Endothelial cell of umbilical vein (primary cell): ENCODE data around the gene AKAP8L. TPM values are rescaled to one million over a fixed set of nuclear protein-coding genes. Genes with fewer than 3 reads are reported as not detected.

Source experiments
- BruUV-seq: library from RNA; stranded (reverse); fragments of 400-500 nt; replicated peaks from 2 replicates; lab custom pipeline; 2021; lab: Mats Ljungman, UMichigan
- CTCF ChIA-PET: fragments of 300-600, 350-600 bp; sonication (Branson Sonifier 250); formaldehyde crosslinking; loops from one replicate; lab custom pipeline; 2021; ENCODE audit warnings: antibody characterized with exemption, inconsistent platforms; lab: Charles Lee
- POLR2A ChIA-PET: fragments of 300-600, 350-600 bp; sonication (Branson Sonifier 250); formaldehyde crosslinking; loops from one replicate; lab custom pipeline; 2021; ENCODE audit warnings: antibody characterized with exemption, inconsistent platforms; lab: Charles Lee
- DNase-seq: peaks from one replicate; pipeline ENCODE4 v3.0.0-alpha.2; 2011; ENCODE audit warnings: low read depth, low spot score
- FAIRE-seq: peaks from 2 replicates; lab custom pipeline; 2011; peaks lifted over from hg19 to GRCh38; lab: Jason Lieb, UNC
- H2AFZ ChIP-seq: 2 replicates; pipeline ENCODE4 v1.6.0; 2012; ENCODE audit warnings: low read depth, low read length, control low read depth, inconsistent platforms
- H3K27ac ChIP-seq: 2 replicates; pipeline ENCODE4 v1.5.1; 2011; ENCODE audit warnings: low read depth, mild to moderate bottlenecking, control low read depth, low read length, moderate library complexity; ENCODE audit not compliant: insufficient read depth
- H3K27me3 ChIP-seq, 2 experiments: 2 replicates each; pipeline versions ENCODE4 v1.6.0 to v1.6.1; 2011; ENCODE audit warnings: low read length in 2 of 2, mixed read lengths in 1 of 2; ENCODE audit not compliant: control insufficient read depth in 2 of 2, insufficient read depth in 2 of 2
- H3K36me3 ChIP-seq, 2 experiments: 2 replicates in 1 of 2; 3 replicates in 1 of 2; pipeline ENCODE4 v1.5.1; 2011; ENCODE audit warnings: low read length in 2 of 2, mild to moderate bottlenecking in 1 of 2, moderate library complexity in 1 of 2; ENCODE audit not compliant: control insufficient read depth in 2 of 2, insufficient read depth in 2 of 2; ENCODE audit errors: extremely low read depth in 1 of 2
- H3K4me1 ChIP-seq: 3 replicates; pipeline ENCODE4 v1.5.1; 2011; ENCODE audit warnings: mild to moderate bottlenecking, low read length; ENCODE audit not compliant: control insufficient read depth, insufficient read depth; ENCODE audit errors: extremely low read depth
- H3K4me2 ChIP-seq: 2 replicates; pipeline ENCODE4 v1.6.1; 2011; ENCODE audit warnings: low read length, control low read depth, mixed read lengths; ENCODE audit not compliant: insufficient read depth
- H3K4me3 ChIP-seq, 3 experiments: fragments of 200-600 bp in 1 of 3; sonication (generic), shearing (Covaris generic) in 1 of 3; replicated peaks in 1 of 3; 2 replicates each; pipeline ENCODE4 v1.5.1; 2011 to 2016; ENCODE audit warnings: control low read depth in 3 of 3, low read length in 3 of 3, mild to moderate bottlenecking in 2 of 3, inconsistent platforms in 1 of 3, low read depth in 1 of 3, moderate library complexity in 1 of 3; ENCODE audit not compliant: insufficient read depth in 1 of 3
- H3K79me2 ChIP-seq: 2 replicates; pipeline ENCODE4 v1.6.0; 2012; ENCODE audit warnings: low read length, inconsistent platforms; ENCODE audit not compliant: control insufficient read depth, insufficient read depth
- H3K9ac ChIP-seq: replicated peaks from 2 replicates; pipeline ENCODE3; 2011; ENCODE audit warnings: low read length, control low read depth; ENCODE audit not compliant: insufficient read depth; ENCODE audit errors: extremely low read depth
- H3K9me1 ChIP-seq: replicated peaks from 3 replicates; pipeline ENCODE4 v1.6.0; 2011; ENCODE audit warnings: mild to moderate bottlenecking, low read length; ENCODE audit not compliant: control insufficient read depth, insufficient read depth; ENCODE audit errors: extremely low read depth
- H3K9me3 ChIP-seq: replicated peaks from 2 replicates; pipeline ENCODE4 v1.5.1; 2012; ENCODE audit warnings: low read length, inconsistent platforms; ENCODE audit not compliant: control insufficient read depth, insufficient read depth
- H4K20me1 ChIP-seq: replicated peaks from 2 replicates; pipeline ENCODE3; 2011; ENCODE audit warnings: mild to moderate bottlenecking, low read length; ENCODE audit not compliant: control insufficient read depth, insufficient read depth; ENCODE audit errors: extremely low read depth
- EZH2 ChIP-seq: IDR thresholded peaks from 2 replicates; pipeline ENCODE4 v1.6.1; 2012; ENCODE audit warnings: borderline replicate concordance, low read depth, mild to moderate bottlenecking, moderate library complexity, low read length, inconsistent platforms; ENCODE audit not compliant: severe bottlenecking
- FOS ChIP-seq: IDR thresholded peaks from 2 replicates; pipeline ENCODE4 v1.6.1; 2011; ENCODE audit warnings: mild to moderate bottlenecking, low read length, moderate library complexity, borderline replicate concordance; ENCODE audit not compliant: insufficient read depth
- GATA2 ChIP-seq: IDR thresholded peaks from 2 replicates; pipeline ENCODE4 v1.7.0; 2011; ENCODE audit warnings: low read depth, mild to moderate bottlenecking, moderate library complexity, mixed read lengths, low read length; ENCODE audit not compliant: insufficient read length, insufficient read depth
- JUN ChIP-seq: IDR thresholded peaks from 2 replicates; pipeline ENCODE4 v1.6.1; 2011; ENCODE audit warnings: borderline replicate concordance, low read depth; ENCODE audit not compliant: insufficient read length, insufficient read depth
- MYC ChIP-seq: IDR thresholded peaks from one replicate; pipeline ENCODE4 v1.6.1; 2011; ENCODE audit warnings: mild to moderate bottlenecking, low read depth, low read length
- POLR2A ChIP-seq: IDR thresholded peaks from 2 replicates; pipeline ENCODE4 v1.6.1; 2012; ENCODE audit warnings: low read depth, mild to moderate bottlenecking, control low read depth, low read length
- POLR2AphosphoS5 ChIP-seq: IDR thresholded peaks from 2 replicates; pipeline ENCODE4 v1.6.1; 2012; ENCODE audit warnings: low read depth, mild to moderate bottlenecking, control low read depth, low read length, moderate library complexity; ENCODE audit not compliant: insufficient read depth
- dilution Hi-C: fragments of 300-500 bp; cut with MboI; formaldehyde crosslinking; loops from one replicate; pipeline ENCODE4 v1.15.0; 2019; ENCODE audit warnings: low sequenced_read_pairs; ENCODE audit not compliant: extremely low pct_ligation_motif_present
- intact Hi-C: fragments of 100-400 bp; cut with micrococcal nuclease; formaldehyde crosslinking; loops from one replicate; pipeline ENCODE4 v1.10.0; 2022
- polyA plus RNA-seq, 4 experiments: library from polyadenylated mRNA; depleted of rRNA in 3 of 4; stranded (reverse) in 3 of 4; unstranded in 1 of 4; fragments of >200 nt; gene quantifications; 2 replicates each; pipeline versions ENCODE4 v1.2.1 to v1.2.3, GENCODE V29; 2011 to 2012; ENCODE audit warnings: missing spikeins in 1 of 4
- total RNA-seq: library from RNA; stranded (reverse); gene quantifications from 2 replicates; pipeline ENCODE4 v1.2.3, GENCODE V29; 2021
- TF ChIP-seq, protein P1 (sequence below), 2 donors: IDR thresholded peaks; 1 replicate in 1 of 2; 2 replicates in 1 of 2; pipeline ENCODE4 v1.5.1; 2011; ENCODE audit warnings: low read length in 2 of 2, mild to moderate bottlenecking in 2 of 2, moderate library complexity in 2 of 2, control low read depth in 1 of 2, inconsistent platforms in 1 of 2, low read depth in 1 of 2; ENCODE audit not compliant: insufficient read depth in 1 of 2; ENCODE audit errors: extremely low read depth in 1 of 2
- TF ChIP-seq, protein P2 (sequence below): IDR thresholded peaks from 2 replicates; pipeline ENCODE4 v1.6.1; 2011; ENCODE audit not compliant: insufficient read depth, insufficient read length

Gene AKAP8L
- total and polyA plus RNA-seq, 2 donors (not counting 3 experiments of a cell fraction or from before 2014, with no cell fraction given): 63.9 to 99.6 TPM

DNA sequence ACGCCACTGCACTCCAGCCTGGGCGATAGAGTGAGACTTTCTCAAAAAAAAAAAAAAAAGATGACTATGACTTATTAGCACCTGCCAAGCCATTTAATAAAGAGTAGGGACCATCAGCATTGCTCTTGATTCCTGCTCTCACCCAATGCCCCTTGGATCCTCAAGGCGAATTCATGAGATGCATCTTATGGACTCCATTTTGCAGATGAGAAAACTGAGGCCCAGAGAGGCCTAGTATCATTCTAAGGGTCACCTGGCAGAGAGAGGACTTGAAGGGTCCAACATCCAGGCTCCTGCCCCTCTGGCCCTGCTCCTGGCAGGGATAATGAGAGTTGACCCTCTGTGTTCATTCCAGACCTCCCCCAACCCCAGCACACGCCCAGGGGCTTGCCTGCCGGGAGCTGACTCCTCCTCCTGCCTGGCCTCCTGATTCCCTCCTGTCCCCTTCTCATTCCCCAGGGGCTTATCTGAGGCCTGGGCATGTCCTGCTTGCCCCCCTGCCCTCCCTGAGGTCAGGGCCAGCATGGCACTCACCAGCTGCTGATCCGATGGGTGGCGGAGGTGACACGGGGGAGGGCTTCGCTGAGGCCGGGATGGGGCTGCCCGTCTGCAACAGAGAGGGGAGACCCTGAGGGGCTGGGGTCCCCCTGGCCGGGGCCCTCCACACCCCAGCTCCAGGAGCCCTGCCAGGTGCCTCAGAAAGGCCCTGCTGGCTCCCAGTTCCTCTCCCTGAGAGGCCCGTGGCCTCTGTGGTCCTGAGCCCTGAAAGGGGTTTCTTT is 23.5 kb upstream of the AKAP8L start:
- intact Hi-C loops: no loop called here
- no peaks in the 10 kb centered on the region for H3K36me3 ChIP-seq
- no peak overlapping the region for H3K4me2 ChIP-seq
- no peak overlapping the region for H2AFZ ChIP-seq
- DNase-seq (no peak), FAIRE-seq (no peak)
- no peaks in the 10 kb centered on the region for H3K9me1 ChIP-seq
- no peaks in the 10 kb centered on the region for H3K4me1 ChIP-seq
- ChIA-PET CTCF (interaction anchor here (1.3 kb wide), 1 partner anchor 113 kb away, joined by 3 read pairs; no protein-coding TSS in a partner anchor), POLR2A (no interaction called here)
- no peaks in the 10 kb centered on the region for H4K20me1 ChIP-seq
- H3K4me3 ChIP-seq: no peak overlapping the region
- H3K9me3 ChIP-seq: no peaks in the 10 kb centered on the region
- no peaks in the 10 kb centered on the region for H3K79me2 ChIP-seq
- no TSS peak for BruUV-seq
- H3K27me3 ChIP-seq: no peaks in the 10 kb centered on the region
- no peak overlapping the region for H3K9ac ChIP-seq
- no peak for TF ChIP-seq EZH2
- TF ChIP-seq POLR2AphosphoS5: no peak
- no peak for TF ChIP-seq FOS
- TF ChIP-seq, protein P1, sequence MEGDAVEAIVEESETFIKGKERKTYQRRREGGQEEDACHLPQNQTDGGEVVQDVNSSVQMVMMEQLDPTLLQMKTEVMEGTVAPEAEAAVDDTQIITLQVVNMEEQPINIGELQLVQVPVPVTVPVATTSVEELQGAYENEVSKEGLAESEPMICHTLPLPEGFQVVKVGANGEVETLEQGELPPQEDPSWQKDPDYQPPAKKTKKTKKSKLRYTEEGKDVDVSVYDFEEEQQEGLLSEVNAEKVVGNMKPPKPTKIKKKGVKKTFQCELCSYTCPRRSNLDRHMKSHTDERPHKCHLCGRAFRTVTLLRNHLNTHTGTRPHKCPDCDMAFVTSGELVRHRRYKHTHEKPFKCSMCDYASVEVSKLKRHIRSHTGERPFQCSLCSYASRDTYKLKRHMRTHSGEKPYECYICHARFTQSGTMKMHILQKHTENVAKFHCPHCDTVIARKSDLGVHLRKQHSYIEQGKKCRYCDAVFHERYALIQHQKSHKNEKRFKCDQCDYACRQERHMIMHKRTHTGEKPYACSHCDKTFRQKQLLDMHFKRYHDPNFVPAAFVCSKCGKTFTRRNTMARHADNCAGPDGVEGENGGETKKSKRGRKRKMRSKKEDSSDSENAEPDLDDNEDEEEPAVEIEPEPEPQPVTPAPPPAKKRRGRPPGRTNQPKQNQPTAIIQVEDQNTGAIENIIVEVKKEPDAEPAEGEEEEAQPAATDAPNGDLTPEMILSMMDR (IDR thresholded peaks at IDR 0.05; ENCODE audit: extremely low read depth in 1 of 2, insufficient read depth in 1 of 2, low read depth in 1 of 2, low read length in 2 of 2): no peak
- no peak for TF ChIP-seq JUN
- no peak for TF ChIP-seq GATA2
- TF ChIP-seq POLR2A: no peak
- TF ChIP-seq, protein P2, sequence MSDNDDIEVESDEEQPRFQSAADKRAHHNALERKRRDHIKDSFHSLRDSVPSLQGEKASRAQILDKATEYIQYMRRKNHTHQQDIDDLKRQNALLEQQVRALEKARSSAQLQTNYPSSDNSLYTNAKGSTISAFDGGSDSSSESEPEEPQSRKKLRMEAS: no peak
- no peak for TF ChIP-seq MYC
- dilution Hi-C loops: no loop called here
- no peak overlapping the region for H3K27ac ChIP-seq
